ENCODE results near the gene CCDC182.

Gene CCDC182

GRCh38 chr17:57745242-57745641 is at the start of gene CCDC182:
Gene CCDC182, minus strand, starts transcription at chr17:57745299. Its CDS starts 27 bp downstream, at chr17:57745272.
- DNase-seq (ENCODE audit: low spot score), result no peak

GRCh38 chr17:57794841-57795240 is 49.7 kb upstream of the CCDC182 start:
- no peak for DNase-seq (ENCODE audit: low spot score)

- DNase-seq (ENCODE audit: low spot score), result no peak
These were observed 43.6 kb upstream of the CCDC182 start for GRCh38 chr17:57788725-57789124.

- no peak for DNase-seq (ENCODE audit: low spot score)
These were observed 39.9 kb upstream of the CCDC182 start for GRCh38 chr17:57785022-57785421.

- DNase-seq (ENCODE audit: low spot score), result no peak
These were observed 39.3 kb upstream of the CCDC182 start for GRCh38 chr17:57784226-57784895.

GRCh38 chr17:57783338-57783742 is 38.2 kb upstream of the CCDC182 start:
- peak; percentile 56 for DNase-seq (ENCODE audit: low spot score)

- DNase-seq (ENCODE audit: low spot score), result no peak
These were observed 37.7 kb upstream of the CCDC182 start for GRCh38 chr17:57782647-57783337.

- DNase-seq (ENCODE audit: low spot score), result peak; percentile 24
These were observed 37.0 kb upstream of the CCDC182 start for GRCh38 chr17:57782062-57782490.

- no peak for DNase-seq (ENCODE audit: low spot score)
These were observed 36.4 kb upstream of the CCDC182 start for GRCh38 chr17:57781386-57782061.

GRCh38 chr17:57779706-57780105 is 34.6 kb upstream of the CCDC182 start:
- no peak for DNase-seq (ENCODE audit: low spot score)

- DNase-seq (ENCODE audit: low spot score), result no peak
These were observed 33.2 kb upstream of the CCDC182 start for GRCh38 chr17:57778306-57778705.

- no peak for DNase-seq (ENCODE audit: low spot score)
These were observed 31.3 kb upstream of the CCDC182 start for GRCh38 chr17:57776366-57776765.

- DNase-seq (ENCODE audit: low spot score), result no peak
These were observed 29.8 kb upstream of the CCDC182 start for GRCh38 chr17:57774872-57775271.

- peak; percentile 29 for DNase-seq (ENCODE audit: low spot score)
These were observed 28.5 kb upstream of the CCDC182 start for GRCh38 chr17:57773557-57773956.

GRCh38 chr17:57772774-57773173 is 27.7 kb upstream of the CCDC182 start:
- no peak for DNase-seq (ENCODE audit: low spot score)

- no peak for DNase-seq (ENCODE audit: low spot score)
These were observed 22.5 kb upstream of the CCDC182 start for GRCh38 chr17:57767561-57767960.

- DNase-seq (ENCODE audit: low spot score), result no peak
These were observed 21.3 kb upstream of the CCDC182 start for GRCh38 chr17:57766318-57766943.

GRCh38 chr17:57762452-57763395 is 17.6 kb upstream of the CCDC182 start:
- no peak for DNase-seq (ENCODE audit: low spot score)

GRCh38 chr17:57761887-57762286 is 16.8 kb upstream of the CCDC182 start:
- DNase-seq (ENCODE audit: low spot score), result no peak

- DNase-seq (ENCODE audit: low spot score), result no peak
These were observed 14.9 kb upstream of the CCDC182 start for GRCh38 chr17:57760046-57760445.

GRCh38 chr17:57758654-57759053 is 13.6 kb upstream of the CCDC182 start:
- DNase-seq (ENCODE audit: low spot score), result no peak
